ENCODE measurements around the gene DYNLT2B.

DNA sequence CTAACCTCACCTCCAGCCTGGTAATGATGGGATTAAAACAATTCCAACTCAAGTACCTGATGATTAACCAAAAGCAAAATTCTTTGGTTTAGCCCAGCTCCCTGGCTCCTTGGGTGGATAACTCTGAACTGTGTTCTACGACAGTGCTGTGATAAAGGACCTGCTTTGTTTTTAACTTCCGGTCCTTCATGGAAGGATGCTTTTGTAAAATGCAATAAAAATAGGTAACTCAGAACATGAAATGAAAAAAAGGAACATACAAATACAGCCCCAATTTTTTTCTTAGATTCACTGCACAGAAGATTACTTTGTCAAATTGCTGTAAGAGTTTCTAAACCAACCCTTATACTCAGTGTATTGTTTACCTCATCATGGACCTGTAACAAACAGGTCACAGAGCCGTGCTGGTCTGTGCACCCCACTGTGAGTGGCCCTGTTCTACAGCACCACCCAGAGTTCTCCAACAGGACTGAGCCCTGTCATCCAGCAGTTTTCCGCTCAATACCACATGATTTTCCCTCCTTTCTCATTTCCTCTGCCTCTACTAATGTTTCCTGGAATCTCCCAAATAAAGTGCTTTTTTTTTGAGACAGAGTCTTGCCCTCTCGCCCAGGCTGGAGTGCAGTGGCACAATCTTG lies 25.6 kb downstream of the DYNLT2B start:
- TF ChIP-seq EZH2 (IDR thresholded peaks at IDR 0.05; ENCODE audit: borderline replicate concordance, low read length), result no peak
- TF ChIP-seq, protein P1, sequence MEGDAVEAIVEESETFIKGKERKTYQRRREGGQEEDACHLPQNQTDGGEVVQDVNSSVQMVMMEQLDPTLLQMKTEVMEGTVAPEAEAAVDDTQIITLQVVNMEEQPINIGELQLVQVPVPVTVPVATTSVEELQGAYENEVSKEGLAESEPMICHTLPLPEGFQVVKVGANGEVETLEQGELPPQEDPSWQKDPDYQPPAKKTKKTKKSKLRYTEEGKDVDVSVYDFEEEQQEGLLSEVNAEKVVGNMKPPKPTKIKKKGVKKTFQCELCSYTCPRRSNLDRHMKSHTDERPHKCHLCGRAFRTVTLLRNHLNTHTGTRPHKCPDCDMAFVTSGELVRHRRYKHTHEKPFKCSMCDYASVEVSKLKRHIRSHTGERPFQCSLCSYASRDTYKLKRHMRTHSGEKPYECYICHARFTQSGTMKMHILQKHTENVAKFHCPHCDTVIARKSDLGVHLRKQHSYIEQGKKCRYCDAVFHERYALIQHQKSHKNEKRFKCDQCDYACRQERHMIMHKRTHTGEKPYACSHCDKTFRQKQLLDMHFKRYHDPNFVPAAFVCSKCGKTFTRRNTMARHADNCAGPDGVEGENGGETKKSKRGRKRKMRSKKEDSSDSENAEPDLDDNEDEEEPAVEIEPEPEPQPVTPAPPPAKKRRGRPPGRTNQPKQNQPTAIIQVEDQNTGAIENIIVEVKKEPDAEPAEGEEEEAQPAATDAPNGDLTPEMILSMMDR (IDR thresholded peaks at IDR 0.05; ENCODE audit: low read length), result peak; percentile 23; the same call in 1 of the 2 replicates
